ENCODE data around the gene FBXL15.

GRCh38 chr10:102375250-102375649 lies 45.4 kb upstream of the FBXL15 start:
- no peak for TF ChIP-seq YY1 (IDR thresholded peaks at IDR 0.05; ENCODE audit: low read depth)
- TF ChIP-seq EP300 (IDR thresholded peaks at IDR 0.05; ENCODE audit: borderline replicate concordance) = no peak
- TF ChIP-seq CEBPB (IDR thresholded peaks at IDR 0.05) = no peak
- TF ChIP-seq TCF12 (IDR thresholded peaks at IDR 0.05; ENCODE audit: low read depth) = no peak
- no peak for TF ChIP-seq TEAD4 (IDR thresholded peaks at IDR 0.05)

Measured in Ishikawa (cell line).